ENCODE data around the gene ACYP1. TPM values are rescaled to one million over a fixed set of nuclear protein-coding genes. Genes with fewer than 3 reads are reported as not detected.
A peak's percentile ranks its signal among the peaks of the same experiment; 100 is the strongest.

Gene ACYP1
- total and polyA plus RNA-seq, 9 of the 15 experiments (the other 6 are each of a cell fraction or from before 2014, with no cell fraction given), result 19.9 to 113 (median 52.3) TPM

- TF ChIP-seq ZNF592 (IDR thresholded peaks at IDR 0.05) (peak; percentile 83), ZNF77 (CRISPR knock-in tag; IDR thresholded peaks at IDR 0.05) (no peak), ZBTB9 (CRISPR knock-in tag; IDR thresholded peaks at IDR 0.05) (no peak), MAX (CRISPR knock-in tag; IDR thresholded peaks at IDR 0.05) (peak; percentile 86), ZNF551 (CRISPR knock-in tag; IDR thresholded peaks at IDR 0.05) (no peak), HCFC1 (IDR thresholded peaks at IDR 0.05; ENCODE audit: low read depth, low read length) (no peak), JUN (IDR thresholded peaks at IDR 0.05; ENCODE audit: borderline replicate concordance, low read depth, low read length) (peak; percentile 29; the same call in 1 of the 2 replicates), JUN (CRISPR knock-in tag; IDR thresholded peaks at IDR 0.05; ENCODE audit: borderline replicate concordance) (no peak), RHOXF2B (CRISPR knock-in tag; conservative IDR thresholded peaks at IDR 0.05) (no peak), IRF1 (CRISPR knock-in tag; IDR thresholded peaks at IDR 0.05; ENCODE audit: borderline replicate concordance) (no peak), MEIS2 (IDR thresholded peaks at IDR 0.05; ENCODE audit: partially characterized antibody) (peak; percentile 93), STAT5B (CRISPR knock-in tag; IDR thresholded peaks at IDR 0.05) (no peak), CREB3 (tag; conservative IDR thresholded peaks at IDR 0.05; ENCODE audit: low read depth) (peak; percentile 41; the same call in 1 of the 2 replicates), MAFK (IDR thresholded peaks at IDR 0.05; ENCODE audit: low read length) (no peak), BHLHE40 (IDR thresholded peaks at IDR 0.05; ENCODE audit: low read length) (peak; percentile 12), SMAD4 (CRISPR knock-in tag; conservative IDR thresholded peaks at IDR 0.05) (peak; percentile 42; the same call in 1 of the 2 replicates), RAD51 (IDR thresholded peaks at IDR 0.05; ENCODE audit: borderline replicate concordance, low read depth) (no peak), RBM25 (IDR thresholded peaks at IDR 0.05; ENCODE audit: low read depth, low read length, severe bottlenecking) (no peak), KLF13 (tag; IDR thresholded peaks at IDR 0.05; ENCODE audit: borderline replicate concordance, low read depth) (no peak), TAL1 (IDR thresholded peaks at IDR 0.05) (no peak), SMC3 (conservative IDR thresholded peaks at IDR 0.05; ENCODE audit: insufficient read depth, low read depth, low read length) (no peak), NFE2 (IDR thresholded peaks at IDR 0.05; ENCODE audit: low read depth) (no peak)
Measured at GRCh38 chr14:75050852-75051555, 12.8 kb downstream of the ACYP1 start, which contains the start of gene MLH3 (continued).
